Panc1 (cell line): ENCODE measurements around the gene SGPL1. TPM values are rescaled to one million over a fixed set of nuclear protein-coding genes. Genes with fewer than 3 reads are reported as not detected.
A peak's percentile ranks its signal among the peaks of the same experiment; 100 is the strongest.

ENCODE experiments used
- ATAC-seq: fragments of 200-7000 bp; cut with Tn5 transposase; 2 replicates; pipeline ENCODE4 v1.9.1; 2020; ENCODE audit warnings: mild to moderate bottlenecking, moderate library complexity
- BruUV-seq: library from RNA; stranded (reverse); fragments of 400-500 nt; replicated peaks from 2 replicates; lab custom pipeline; 2021; lab: Mats Ljungman, UMichigan
- CTCF ChIA-PET: fragments of 300-600 bp; sonication (Branson Sonifier 250); formaldehyde crosslinking; loops from one replicate; lab custom pipeline; 2022; ENCODE audit warnings: antibody characterized with exemption; lab: Charles Lee
- POLR2A ChIA-PET: fragments of 300-600 bp; sonication (Branson Sonifier 250); formaldehyde crosslinking; loops from one replicate; lab custom pipeline; 2022; ENCODE audit warnings: antibody characterized with exemption; lab: Charles Lee
- DNase-seq: peaks from one replicate; pipeline ENCODE4 v3.0.0-alpha.2; 2010; ENCODE audit warnings: low read depth, low spot score
- H3K27ac ChIP-seq: 2 replicates; pipeline ENCODE4 v1.5.1; 2011; ENCODE audit warnings: mild to moderate bottlenecking, low read length, inconsistent platforms
- H3K27me3 ChIP-seq: fragments of 200-500 bp; sonication (Bioruptor generic); 2 replicates; pipeline ENCODE4 v1.6.0; 2014; ENCODE audit warnings: low read length, inconsistent platforms; ENCODE audit not compliant: control insufficient read depth, insufficient read depth
- H3K36me3 ChIP-seq: fragments of 200-500 bp; sonication (Bioruptor generic); 2 replicates; pipeline ENCODE4 v1.5.1; 2014; ENCODE audit warnings: inconsistent platforms, mild to moderate bottlenecking, low read length, moderate library complexity; ENCODE audit not compliant: control insufficient read depth, insufficient read depth
- H3K4me1 ChIP-seq: 2 replicates; pipeline ENCODE4 v1.5.1; 2011; ENCODE audit warnings: inconsistent platforms, mild to moderate bottlenecking, low read length, moderate library complexity; ENCODE audit not compliant: control insufficient read depth, insufficient read depth
- H3K4me3 ChIP-seq, 2 experiments: 2 replicates each; pipeline ENCODE4 v1.5.1; 2011 to 2012; ENCODE audit warnings: low read depth in 2 of 2, low read length in 2 of 2, mild to moderate bottlenecking in 2 of 2, inconsistent platforms in 1 of 2, moderate library complexity in 1 of 2
- H3K9me3 ChIP-seq: fragments of 200-500 bp; sonication (Bioruptor generic); 2 replicates; pipeline ENCODE4 v1.5.1; 2014; ENCODE audit warnings: low read depth, mild to moderate bottlenecking, inconsistent platforms, low read length, moderate library complexity; ENCODE audit not compliant: control insufficient read depth, insufficient read depth
- POLR2AphosphoS5 ChIP-seq: IDR thresholded peaks from 2 replicates; pipeline ENCODE4 v1.6.1; 2012; ENCODE audit warnings: mild to moderate bottlenecking, low read depth, low read length, moderate library complexity
- SIN3A ChIP-seq: IDR thresholded peaks from 2 replicates; pipeline ENCODE4 v1.6.1; 2012; ENCODE audit warnings: low read depth, mild to moderate bottlenecking, low read length, moderate library complexity, borderline replicate concordance; ENCODE audit not compliant: insufficient read depth
- TCF7L2 ChIP-seq: IDR thresholded peaks from 2 replicates; pipeline ENCODE4 v1.6.1; 2011; ENCODE audit warnings: mild to moderate bottlenecking, low read depth, low read length, inconsistent platforms
- in situ Hi-C: cut with HindIII; loops from 2 replicates; pipeline ENCODE4 v1.10.0; 2016; ENCODE audit warnings: low sequenced_read_pairs, low pct_unique_long_range_greater_than_20kb
- intact Hi-C: fragments of 100-400 bp; cut with micrococcal nuclease; formaldehyde crosslinking; loops from one replicate; pipeline ENCODE4 v1.10.0; 2022; ENCODE audit not compliant: unreplicated experiment
- total RNA-seq: library from RNA; stranded (reverse); gene quantifications from one replicate; pipeline ENCODE4 v1.2.1, GENCODE V29; 2021; ENCODE audit not compliant: unreplicated experiment
- TF ChIP-seq, protein P1 (sequence below), 2 experiments: IDR thresholded peaks; 2 replicates each; pipeline ENCODE4 v1.6.1; 2011 to 2012; ENCODE audit warnings: low read depth in 2 of 2, control low read depth in 1 of 2, low read length in 1 of 2, mild to moderate bottlenecking in 1 of 2, moderate library complexity in 1 of 2; ENCODE audit not compliant: insufficient read depth in 1 of 2
- TF ChIP-seq, protein P2 (sequence below): fragments of 450-650 bp; IDR thresholded peaks from 2 replicates; pipeline ENCODE4 v1.5.1; 2017; ENCODE audit warnings: mild to moderate bottlenecking

Gene SGPL1
- total RNA-seq, 1 experiment from 2014 or later, result 103 TPM

DNA sequence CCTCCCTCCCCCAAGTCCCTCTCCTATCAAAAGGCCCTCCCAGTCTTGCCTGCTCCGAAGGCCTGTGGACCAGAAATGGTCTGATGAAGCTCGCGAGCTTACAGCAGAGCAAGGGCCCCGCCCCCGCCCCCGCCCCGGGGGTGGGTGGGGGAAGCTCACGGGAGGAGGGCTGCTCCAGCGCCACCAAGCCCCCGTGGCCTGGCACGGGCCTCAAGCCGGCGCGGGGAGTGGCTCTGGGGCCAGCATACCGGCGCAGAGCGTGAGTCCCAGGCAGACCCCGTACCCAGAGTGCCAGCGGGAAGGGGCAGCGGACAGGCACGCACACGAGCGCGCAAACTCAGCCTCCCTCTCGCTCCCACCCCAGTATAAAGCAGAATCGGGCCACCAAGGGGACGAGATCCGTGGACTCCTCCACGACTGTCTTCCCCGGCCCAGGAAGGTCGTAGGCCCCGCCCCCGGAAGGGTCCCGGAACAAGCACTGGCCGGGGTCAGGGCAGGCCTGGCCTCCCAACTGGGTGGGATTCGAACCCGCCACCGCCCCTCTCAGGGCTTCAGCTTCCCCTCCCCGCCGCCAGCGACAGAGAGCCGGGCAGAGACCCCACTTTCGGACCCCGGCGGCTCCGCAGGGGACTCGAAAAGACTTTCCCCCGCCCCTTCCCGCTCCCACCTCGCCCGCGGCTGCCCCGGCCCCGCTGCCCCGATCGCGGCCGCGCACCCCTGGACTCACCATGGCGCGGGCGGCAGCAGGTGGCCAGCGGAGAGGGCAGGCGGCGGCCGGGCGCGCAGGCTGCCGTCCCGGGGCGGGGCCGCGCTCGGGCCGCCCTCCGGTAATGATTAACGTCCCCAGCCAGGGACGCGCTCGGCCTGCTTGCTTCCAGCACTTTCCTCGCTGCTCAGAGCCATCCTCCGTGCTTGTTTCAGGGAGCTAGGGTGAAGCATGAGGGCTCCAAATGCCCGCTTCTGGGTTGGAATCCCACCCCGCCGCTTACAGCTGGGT, 72.4 kb downstream of the SGPL1 start, which contains the start of gene PCBD1:
TSS of gene PCBD1 (minus strand) at position 762 of the 997 bp plus-strand sequence. CDS start at position 730, 32 bp downstream.
- TF ChIP-seq SIN3A, result peak; percentile 28; the same call in 1 of the 2 replicates
- no peak for TF ChIP-seq TCF7L2
- no peak; the same call in 1 of the 2 replicates for TF ChIP-seq POLR2AphosphoS5
- no TSS peak for BruUV-seq
- Histone ChIP-seq H3K27ac (peak within 1 kb of the TSS; percentile 76), H3K36me3 (peaks cover 2% of the 10 kb centered on the region; the same call in 1 of the 2 replicates), H3K4me1 (peaks cover 13% of the 10 kb centered on the region), H3K4me3 (peak within 1 kb of the TSS; percentile 63 to 75), H3K27me3 (no peaks in the 10 kb centered on the region), H3K9me3 (no peaks in the 10 kb centered on the region)
- CTCF ChIA-PET, result interaction anchor here (0.6 kb wide), 4 partner anchors 14 to 420 kb away, joined by 3 to 9 read pairs (median 5); no protein-coding TSS in a partner anchor
- DNase-seq (no peak), ATAC-seq (peak; percentile 93)
- in situ Hi-C loops (no loop called here), intact Hi-C loops (loop anchor here (10.0 kb wide), 1 partner anchor 423 kb away; no protein-coding TSS in a partner anchor)
- POLR2A ChIA-PET, result no interaction called here

- in situ Hi-C loops, result no loop called here
- peak overlapping the region; percentile 71; the same call in 1 of the 2 replicates for H3K27ac ChIP-seq
- CTCF ChIA-PET, result interaction anchor here (0.6 kb wide), 1 partner anchor 29 kb away, joined by 4 read pairs; no protein-coding TSS in a partner anchor
Observed at GRCh38 chr10:70889291-70889690, 73.5 kb downstream of the SGPL1 start.

More at GRCh38 chr10:70889291-70889690, 73.5 kb downstream of the SGPL1 start:
- H3K36me3 ChIP-seq, result no peaks in the 10 kb centered on the region
- POLR2A ChIA-PET, result no interaction called here
- DNase-seq (no peak), ATAC-seq (no peak)
- peaks cover 13% of the 10 kb centered on the region for H3K4me1 ChIP-seq
- no peaks in the 10 kb centered on the region for H3K27me3 ChIP-seq
- TF ChIP-seq, protein P1, sequence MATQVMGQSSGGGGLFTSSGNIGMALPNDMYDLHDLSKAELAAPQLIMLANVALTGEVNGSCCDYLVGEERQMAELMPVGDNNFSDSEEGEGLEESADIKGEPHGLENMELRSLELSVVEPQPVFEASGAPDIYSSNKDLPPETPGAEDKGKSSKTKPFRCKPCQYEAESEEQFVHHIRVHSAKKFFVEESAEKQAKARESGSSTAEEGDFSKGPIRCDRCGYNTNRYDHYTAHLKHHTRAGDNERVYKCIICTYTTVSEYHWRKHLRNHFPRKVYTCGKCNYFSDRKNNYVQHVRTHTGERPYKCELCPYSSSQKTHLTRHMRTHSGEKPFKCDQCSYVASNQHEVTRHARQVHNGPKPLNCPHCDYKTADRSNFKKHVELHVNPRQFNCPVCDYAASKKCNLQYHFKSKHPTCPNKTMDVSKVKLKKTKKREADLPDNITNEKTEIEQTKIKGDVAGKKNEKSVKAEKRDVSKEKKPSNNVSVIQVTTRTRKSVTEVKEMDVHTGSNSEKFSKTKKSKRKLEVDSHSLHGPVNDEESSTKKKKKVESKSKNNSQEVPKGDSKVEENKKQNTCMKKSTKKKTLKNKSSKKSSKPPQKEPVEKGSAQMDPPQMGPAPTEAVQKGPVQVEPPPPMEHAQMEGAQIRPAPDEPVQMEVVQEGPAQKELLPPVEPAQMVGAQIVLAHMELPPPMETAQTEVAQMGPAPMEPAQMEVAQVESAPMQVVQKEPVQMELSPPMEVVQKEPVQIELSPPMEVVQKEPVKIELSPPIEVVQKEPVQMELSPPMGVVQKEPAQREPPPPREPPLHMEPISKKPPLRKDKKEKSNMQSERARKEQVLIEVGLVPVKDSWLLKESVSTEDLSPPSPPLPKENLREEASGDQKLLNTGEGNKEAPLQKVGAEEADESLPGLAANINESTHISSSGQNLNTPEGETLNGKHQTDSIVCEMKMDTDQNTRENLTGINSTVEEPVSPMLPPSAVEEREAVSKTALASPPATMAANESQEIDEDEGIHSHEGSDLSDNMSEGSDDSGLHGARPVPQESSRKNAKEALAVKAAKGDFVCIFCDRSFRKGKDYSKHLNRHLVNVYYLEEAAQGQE (IDR thresholded peaks at IDR 0.05; ENCODE audit: insufficient read depth in 1 of 2, low read depth in 2 of 2, low read length in 1 of 2), result no peak
- TF ChIP-seq, protein P2, sequence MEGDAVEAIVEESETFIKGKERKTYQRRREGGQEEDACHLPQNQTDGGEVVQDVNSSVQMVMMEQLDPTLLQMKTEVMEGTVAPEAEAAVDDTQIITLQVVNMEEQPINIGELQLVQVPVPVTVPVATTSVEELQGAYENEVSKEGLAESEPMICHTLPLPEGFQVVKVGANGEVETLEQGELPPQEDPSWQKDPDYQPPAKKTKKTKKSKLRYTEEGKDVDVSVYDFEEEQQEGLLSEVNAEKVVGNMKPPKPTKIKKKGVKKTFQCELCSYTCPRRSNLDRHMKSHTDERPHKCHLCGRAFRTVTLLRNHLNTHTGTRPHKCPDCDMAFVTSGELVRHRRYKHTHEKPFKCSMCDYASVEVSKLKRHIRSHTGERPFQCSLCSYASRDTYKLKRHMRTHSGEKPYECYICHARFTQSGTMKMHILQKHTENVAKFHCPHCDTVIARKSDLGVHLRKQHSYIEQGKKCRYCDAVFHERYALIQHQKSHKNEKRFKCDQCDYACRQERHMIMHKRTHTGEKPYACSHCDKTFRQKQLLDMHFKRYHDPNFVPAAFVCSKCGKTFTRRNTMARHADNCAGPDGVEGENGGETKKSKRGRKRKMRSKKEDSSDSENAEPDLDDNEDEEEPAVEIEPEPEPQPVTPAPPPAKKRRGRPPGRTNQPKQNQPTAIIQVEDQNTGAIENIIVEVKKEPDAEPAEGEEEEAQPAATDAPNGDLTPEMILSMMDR, result no peak
- no peak for TF ChIP-seq TCF7L2
- no peak for TF ChIP-seq SIN3A
- no peak for TF ChIP-seq POLR2AphosphoS5
- H3K4me3 ChIP-seq, result peak overlapping the region in 1 of 2 experiments; percentile 75; a peak in 1 of 4 replicates
- intact Hi-C loops, result loop anchor here (10.0 kb wide), 1 partner anchor 424 kb away; no protein-coding TSS in a partner anchor
- no peaks in the 10 kb centered on the region for H3K9me3 ChIP-seq
- no TSS peak for BruUV-seq
